OCI-LY3 (cell line): ENCODE results near the gene SPTBN2.

Source experiments
- EZH2phosphoT487 ChIP-seq: fragments of 200-600 bp; shearing (Covaris generic); IDR thresholded peaks from 2 replicates; pipeline ENCODE4 v1.6.1; 2018; ENCODE audit warnings: antibody characterized with exemption, mixed run types, low read depth
- TF ChIP-seq, protein P1 (sequence below): fragments of 200-600, 300-600 bp; sonication (generic); IDR thresholded peaks from 2 replicates; pipeline ENCODE4 v1.5.1; 2014; ENCODE audit warnings: antibody characterized with exemption, low read length, low read depth

DNA sequence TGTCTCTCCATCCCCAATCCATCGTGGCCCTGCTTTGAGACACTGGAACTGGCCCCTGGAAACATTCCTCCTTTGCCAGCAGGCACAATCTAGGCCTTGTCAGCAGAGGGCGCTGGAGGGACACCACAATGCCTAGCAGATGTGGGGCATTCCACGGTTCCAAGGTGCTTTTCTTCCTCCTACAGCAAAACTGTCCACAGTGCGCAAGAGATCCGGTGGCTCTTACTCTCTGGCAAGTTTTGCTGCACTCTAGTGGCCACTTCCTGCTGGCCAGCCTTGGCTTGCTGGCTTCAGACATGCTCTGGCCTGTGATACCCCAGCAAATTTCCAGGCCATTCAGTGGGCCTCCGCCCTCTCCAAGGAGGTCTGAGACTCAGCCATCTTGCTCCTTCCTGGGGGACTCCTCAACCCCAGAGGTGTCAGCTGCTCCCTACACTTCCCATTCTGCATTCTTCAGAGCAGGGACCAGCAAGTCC, 34.2 kb downstream of the SPTBN2 start:
- TF ChIP-seq EZH2phosphoT487 = no peak
- TF ChIP-seq, protein P1, sequence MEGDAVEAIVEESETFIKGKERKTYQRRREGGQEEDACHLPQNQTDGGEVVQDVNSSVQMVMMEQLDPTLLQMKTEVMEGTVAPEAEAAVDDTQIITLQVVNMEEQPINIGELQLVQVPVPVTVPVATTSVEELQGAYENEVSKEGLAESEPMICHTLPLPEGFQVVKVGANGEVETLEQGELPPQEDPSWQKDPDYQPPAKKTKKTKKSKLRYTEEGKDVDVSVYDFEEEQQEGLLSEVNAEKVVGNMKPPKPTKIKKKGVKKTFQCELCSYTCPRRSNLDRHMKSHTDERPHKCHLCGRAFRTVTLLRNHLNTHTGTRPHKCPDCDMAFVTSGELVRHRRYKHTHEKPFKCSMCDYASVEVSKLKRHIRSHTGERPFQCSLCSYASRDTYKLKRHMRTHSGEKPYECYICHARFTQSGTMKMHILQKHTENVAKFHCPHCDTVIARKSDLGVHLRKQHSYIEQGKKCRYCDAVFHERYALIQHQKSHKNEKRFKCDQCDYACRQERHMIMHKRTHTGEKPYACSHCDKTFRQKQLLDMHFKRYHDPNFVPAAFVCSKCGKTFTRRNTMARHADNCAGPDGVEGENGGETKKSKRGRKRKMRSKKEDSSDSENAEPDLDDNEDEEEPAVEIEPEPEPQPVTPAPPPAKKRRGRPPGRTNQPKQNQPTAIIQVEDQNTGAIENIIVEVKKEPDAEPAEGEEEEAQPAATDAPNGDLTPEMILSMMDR = peak; percentile 99
